ENCODE measurements around the gene OSBP2.
"Not testable (repeated sequence)": the region's sequence is repeated elsewhere in the genome, so short reads cannot be mapped to it uniquely, and the experiment has no call there.

The OSBP2 gene

DNA sequence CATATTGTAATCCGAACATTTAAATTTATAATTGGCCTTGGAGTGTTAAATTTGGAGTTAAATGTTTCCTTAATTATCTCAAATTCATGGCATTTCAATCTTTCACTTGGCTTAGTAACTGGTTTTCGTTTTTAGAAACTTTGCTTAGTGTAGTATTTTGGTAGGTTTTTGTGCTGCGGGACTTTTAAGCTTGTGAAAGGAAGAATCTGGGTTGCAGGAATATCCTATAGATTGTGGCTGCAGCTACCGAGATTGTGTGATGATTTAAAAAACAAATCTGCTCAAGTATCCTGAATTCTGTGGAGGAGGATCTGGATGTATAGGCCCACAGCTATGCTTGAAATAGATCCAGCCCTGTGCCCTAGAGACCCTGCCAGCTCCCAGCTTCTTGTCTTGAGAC, 27.1 kb downstream of the OSBP2 start:
- DNase-seq: no peak

GRCh38 chr22:30728826-30729225, 34.2 kb downstream of the OSBP2 start:
- no peak for DNase-seq

GRCh38 chr22:30731658-30732057, 37.0 kb downstream of the OSBP2 start:
- DNase-seq: no peak

DNA sequence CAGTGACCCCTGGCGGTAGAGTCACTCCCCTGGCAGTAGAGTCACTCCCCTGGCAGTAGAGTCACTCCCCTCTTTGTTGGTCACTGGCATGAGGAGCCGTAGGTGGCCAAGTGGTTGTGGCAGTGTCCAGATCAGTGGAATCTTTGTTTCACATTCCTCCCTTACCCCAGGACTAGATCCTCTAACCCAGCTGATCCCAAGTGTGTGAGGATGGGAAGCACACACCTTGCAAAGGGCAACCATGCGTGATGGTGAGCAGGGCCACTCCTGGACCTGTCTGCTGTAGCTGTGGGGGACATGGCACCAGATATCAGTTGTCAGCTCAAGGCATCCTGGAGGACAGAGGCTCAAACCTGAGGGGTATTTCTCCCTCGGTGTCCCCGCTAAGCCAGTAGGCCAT, 37.8 kb downstream of the OSBP2 start:
- DNase-seq: no peak

DNA sequence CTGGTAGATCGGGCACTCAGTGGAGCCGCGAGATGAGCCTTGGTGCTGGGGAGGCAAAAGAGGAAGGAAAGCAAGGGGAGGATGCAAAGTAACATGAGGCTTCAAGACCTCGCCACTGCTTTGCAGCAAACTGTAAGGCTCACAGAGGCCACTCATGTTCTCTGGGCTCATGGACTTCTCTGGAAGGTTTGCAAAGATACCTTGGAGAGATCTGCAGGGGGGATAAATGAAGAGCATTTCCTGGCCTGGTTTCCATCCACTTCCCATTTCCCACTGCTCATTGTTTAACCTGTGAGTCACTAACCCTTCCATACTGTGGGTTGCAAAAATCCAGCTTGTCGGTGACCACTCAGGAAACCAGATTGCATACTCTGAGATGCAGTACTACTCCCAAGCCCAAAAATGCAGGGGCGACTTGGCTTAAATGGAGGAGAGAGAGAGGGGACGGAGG, 38.5 kb downstream of the OSBP2 start:
- no peak for DNase-seq

- not testable (repeated sequence) for DNase-seq
Measured at GRCh38 chr22:30740007-30740406, 45.3 kb downstream of the OSBP2 start.

- DNase-seq: not testable (repeated sequence)
Measured at GRCh38 chr22:30740511-30740910, 45.8 kb downstream of the OSBP2 start.

DNA sequence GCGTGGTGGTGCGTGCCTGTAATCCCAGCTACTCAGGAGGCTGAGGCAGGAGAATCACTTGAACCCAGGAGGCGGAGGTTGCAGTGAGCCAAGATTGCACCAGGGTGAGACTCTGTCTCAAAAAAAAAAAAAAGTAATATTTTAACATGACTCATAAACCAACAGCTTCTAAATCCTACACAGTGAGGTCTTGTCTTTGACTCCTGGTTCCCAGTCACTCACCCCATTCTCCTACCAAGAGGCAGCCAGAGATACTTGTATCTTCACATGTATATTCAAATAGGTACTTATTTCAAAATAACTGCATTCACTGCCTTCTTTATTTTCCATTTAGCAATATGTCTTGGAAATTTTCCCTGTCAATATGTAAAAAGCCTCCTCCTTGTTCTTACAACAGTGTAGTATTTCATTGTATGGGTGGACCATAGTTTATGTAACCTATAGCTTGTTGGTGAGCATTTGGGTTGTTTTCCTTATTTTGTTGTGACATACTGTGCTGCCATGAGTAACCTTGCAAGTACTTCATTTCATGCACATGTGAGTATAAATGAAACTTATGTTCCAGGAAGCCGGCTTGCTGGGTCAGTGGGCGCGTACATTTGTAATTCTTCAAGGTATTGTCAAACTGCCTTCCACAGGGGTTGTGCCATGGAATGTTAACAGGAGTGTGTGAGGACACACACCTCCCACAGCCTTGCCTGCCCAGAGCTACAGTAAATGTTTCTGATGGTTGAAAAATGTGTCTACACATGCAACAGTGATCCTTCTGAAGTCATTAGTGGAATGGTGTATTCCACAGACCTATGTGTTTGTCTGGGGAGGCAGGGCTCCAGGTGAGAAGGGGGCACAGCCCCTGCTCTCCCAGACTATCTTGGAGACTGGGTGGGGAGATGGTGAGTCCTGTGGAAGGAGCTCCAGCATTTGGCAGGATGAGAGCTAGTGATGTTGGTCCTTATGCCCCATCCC, 47.9 kb downstream of the OSBP2 start:
- DNase-seq: no peak

GRCh38 chr22:30743257-30744020, 48.8 kb downstream of the OSBP2 start:
- no peak for DNase-seq

DNA sequence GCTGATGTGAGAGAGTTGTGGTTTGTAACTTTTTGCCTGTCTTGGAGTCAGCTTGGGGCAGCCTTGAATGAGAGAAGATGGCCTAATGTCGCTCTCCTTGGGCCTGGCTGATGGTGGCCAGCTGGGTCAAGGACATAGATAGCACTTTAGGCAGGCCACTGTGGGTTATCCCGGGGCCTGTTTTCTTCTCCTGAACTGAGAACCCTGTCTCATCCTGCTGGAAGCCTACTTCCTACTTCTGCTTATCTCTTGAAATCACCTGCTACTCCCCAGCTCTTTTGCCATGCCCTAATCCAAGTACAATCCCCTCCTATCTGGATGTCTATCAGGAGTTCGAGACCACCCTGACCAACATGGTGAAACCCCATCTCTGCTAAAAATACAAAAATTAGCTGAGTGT, 49.5 kb downstream of the OSBP2 start:
- no peak for DNase-seq

GRCh38 chr22:30747493-30747892, 52.8 kb downstream of the OSBP2 start:
- DNase-seq: no peak

- no peak for DNase-seq
Measured at GRCh38 chr22:30749272-30749671, 54.6 kb downstream of the OSBP2 start.

- no peak for DNase-seq
Measured at GRCh38 chr22:30749849-30750248, 55.2 kb downstream of the OSBP2 start.

DNA sequence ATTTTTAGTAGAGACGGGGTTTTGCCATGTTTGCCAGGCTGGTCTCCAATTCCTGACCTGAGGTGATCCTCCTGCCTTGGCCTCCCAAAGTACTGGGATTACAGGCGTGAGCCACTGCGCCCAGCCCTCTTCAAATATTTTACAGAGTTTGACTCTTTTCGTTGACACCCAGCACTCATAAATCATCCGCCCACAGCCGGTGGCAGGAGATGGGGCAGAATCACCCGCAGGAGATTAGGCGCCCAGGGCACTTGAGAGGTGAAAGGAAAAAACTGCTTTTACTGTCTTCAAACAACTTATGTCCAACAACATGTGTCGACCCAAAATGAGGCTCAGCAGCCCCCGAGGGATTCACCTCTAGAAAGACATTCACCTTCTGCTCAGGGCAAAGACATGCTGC, 56.9 kb downstream of the OSBP2 start:
- no peak for DNase-seq

- no peak for DNase-seq
Measured at GRCh38 chr22:30752771-30753170, 58.1 kb downstream of the OSBP2 start.

DNA sequence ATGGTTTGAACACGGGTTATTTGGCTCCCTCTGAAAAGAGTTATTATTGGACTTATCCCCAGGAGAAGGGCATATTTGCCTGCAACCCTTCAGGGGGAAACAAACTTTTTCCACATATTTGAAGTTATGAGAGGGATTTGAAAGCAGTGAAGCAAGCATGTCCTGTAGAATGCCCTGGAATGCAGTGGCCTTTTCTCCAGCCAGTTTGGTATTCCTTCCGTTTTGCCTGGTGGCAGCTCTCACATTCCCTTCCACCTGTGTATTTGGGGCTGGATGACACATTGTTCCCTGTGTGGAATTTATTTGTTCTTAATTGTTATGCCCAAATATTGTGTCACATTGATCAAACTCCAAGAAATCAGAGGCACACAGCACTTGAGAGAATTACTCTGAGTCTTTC, 59.0 kb downstream of the OSBP2 start:
- DNase-seq: no peak

DNA sequence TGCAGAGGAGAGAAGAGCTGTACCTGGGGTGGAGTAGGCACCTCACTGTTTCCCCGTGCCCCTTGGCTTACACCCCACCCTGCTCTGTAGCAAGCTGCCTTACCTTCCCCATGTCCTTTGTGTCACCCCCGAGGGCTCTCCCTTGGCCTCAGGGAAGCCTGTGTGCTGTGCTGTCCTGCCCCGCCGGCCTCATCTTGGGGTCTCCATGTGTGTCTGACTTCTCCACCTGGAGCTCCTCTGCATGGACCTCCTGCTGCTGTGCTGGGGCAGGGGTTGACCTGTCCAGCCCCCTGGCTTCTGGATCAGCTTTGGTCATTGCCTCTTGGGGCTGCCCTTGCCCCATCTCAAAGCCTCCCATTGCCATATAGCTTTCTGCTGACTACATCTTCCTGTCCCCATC, 59.8 kb downstream of the OSBP2 start:
- DNase-seq: no peak

GRCh38 chr22:30754971-30755758, 60.5 kb downstream of the OSBP2 start:
- peak; percentile 16 for DNase-seq

DNA sequence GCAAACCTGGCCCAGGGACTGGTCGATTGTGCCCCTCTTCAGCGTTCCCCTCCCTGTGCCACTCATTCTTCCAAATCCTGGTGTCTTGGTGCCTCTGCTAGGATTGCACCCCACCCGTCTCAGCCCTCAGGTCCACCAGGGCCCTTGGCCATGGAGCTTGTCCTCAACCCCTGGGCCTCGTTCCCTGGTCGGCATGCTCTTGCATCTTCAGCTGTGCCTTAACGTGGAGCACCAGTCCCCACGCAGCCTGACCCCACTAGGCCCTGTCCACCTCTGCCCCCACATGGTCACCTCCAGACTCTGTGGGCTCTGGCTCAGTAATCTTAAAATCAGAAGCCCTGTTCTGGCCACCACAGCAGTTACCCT, 61.1 kb downstream of the OSBP2 start:
- DNase-seq: no peak

GRCh38 chr22:30763815-30764673, 69.4 kb downstream of the OSBP2 start:
- DNase-seq: peak; percentile 77

DNA sequence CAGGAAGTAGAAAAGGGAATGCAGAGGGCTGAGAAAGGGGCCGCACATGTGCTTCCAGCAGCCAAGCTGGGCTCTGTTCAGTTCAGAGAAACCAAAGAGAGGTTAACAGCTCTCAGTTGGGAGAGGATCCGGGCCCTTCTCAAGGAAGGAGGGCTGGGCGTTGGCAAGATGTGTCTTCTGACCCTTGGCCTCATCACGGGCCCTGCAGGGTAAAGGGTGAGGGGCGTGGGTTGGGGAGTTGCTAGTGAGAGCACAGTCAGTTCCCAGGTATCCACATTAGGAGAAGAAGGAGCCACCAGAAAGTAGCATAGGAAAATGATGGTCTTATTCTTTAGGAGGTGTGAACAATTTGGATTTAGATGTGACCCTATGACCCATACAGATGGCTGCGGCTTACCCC, 73.0 kb downstream of the OSBP2 start:
- DNase-seq: no peak

DNA sequence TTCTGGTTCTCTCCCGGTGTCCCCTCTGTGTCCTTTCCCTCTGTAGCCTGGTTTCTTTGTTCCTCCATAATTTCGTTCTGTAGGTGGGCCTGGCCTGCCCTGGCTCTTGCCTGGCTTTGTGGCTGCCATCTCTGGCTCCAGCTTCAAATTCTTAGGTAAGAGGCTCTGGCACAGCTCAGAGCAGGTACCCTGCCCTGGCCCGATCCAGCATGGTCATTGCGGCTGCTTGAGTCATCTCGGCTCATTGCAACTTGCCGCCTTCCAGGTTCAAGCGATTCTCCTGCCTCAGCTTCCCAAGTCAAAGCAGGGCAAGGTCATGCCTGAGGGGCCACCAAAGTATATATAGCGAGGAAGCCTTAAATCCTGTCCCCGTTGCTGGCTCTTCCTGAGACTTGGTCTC, 76.0 kb downstream of the OSBP2 start:
- DNase-seq: no peak

Measured in NCI-H2227 treated with DMSO at 0.1 percent for 48 hours (cell line).